Measurements from ENCODE around the gene GNG13. TPM values are rescaled to one million over a fixed set of nuclear protein-coding genes. Genes with fewer than 3 reads are reported as not detected.

Gene GNG13
- total RNA-seq, 2 donors from 2014 or later = not detected

DNA sequence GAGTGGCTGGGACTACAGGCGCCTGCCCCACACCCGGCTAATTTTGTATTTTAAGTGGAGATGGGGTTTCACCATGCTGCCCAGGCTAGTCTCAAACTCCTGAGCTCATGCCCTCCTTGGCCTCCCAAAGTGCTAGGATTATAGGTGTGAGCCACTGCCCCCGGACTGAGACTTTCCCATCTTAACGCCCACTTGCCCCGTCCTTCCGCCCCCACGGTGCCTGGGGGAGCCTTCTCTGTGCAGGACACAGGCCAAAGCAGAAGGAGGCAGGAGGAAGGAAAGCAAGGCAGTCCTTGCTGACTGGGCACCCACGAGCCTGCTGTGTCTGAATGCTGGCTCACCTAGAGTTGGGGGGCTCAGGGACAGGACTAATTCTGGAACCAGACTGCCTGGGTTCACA is 17.6 kb upstream of the GNG13 start:
- Histone ChIP-seq H3K9me3 (no peaks in the 10 kb centered on the region), H3K4me1 (peaks cover 0 to 14% of the 10 kb centered on the region in 2 donors), H3K4me3 (no peak overlapping the region), H3K27me3 (peaks cover 0 to 15% of the 10 kb centered on the region in 2 donors), H3K36me3 (no peaks in the 10 kb centered on the region), H3K27ac (no peak overlapping the region)
- DNase-seq (ENCODE audit: low spot score) = no peak
- TF ChIP-seq CTCF (IDR thresholded peaks at IDR 0.05) = no peak

DNA sequence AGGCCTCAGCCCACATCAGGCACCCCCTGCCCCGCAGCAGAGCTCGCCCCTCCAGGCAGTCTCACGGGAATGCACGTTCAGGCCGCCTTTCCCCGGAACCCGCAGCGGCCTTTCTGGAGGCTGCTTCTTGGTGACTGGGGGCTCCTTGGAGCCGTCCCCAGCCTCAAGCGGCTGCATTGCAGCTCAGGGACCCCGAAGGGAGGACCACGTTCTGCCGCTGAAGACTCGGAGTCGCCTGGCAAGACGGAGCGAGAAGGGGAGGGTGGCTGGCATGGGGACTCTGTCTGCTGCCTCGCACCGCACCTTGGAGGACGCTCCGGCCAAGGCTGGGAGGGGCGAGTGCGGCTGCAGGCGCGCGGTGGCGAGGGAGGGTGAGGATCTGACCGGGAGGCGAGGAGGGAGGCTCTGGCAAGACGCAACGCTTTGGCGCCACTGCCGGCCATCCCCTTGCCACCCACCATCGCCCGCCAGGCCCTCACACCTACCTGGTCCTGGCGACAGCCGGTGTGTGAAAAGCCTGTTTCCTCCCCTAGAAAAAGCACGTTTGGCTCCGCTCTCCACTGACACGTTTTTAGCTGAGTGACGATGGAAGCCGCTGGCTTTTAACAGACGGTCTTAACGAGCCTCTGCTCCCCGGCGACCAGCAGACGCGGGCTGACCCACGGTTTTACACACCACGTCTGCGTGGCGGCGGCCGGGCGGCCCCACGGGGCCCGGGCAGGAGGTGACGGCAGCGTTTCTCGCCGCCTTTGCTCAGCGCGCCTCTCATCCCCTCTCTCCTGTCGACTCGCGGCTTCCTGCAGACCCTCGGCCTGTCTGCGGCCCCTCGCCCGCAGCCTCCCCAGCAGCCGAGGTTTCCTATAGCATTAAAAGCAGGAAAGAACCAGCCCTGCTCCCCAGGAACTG is 16.7 kb upstream of the GNG13 start:
- H3K36me3 ChIP-seq = no peaks in the 10 kb centered on the region
- peaks cover 0 to 16% of the 10 kb centered on the region in 2 donors for H3K4me1 ChIP-seq
- peaks cover 0 to 15% of the 10 kb centered on the region in 2 donors for H3K27me3 ChIP-seq
- no peak for TF ChIP-seq CTCF (IDR thresholded peaks at IDR 0.05)
- no peak for DNase-seq (ENCODE audit: low spot score)
- H3K27ac ChIP-seq = no peak overlapping the region
- H3K4me3 ChIP-seq = no peak overlapping the region
- no peaks in the 10 kb centered on the region for H3K9me3 ChIP-seq

GRCh38 chr16:815861-816260 is 15.3 kb upstream of the GNG13 start:
- Histone ChIP-seq H3K27me3 (peaks cover 0 to 15% of the 10 kb centered on the region in 2 donors), H3K9me3 (no peaks in the 10 kb centered on the region), H3K36me3 (no peaks in the 10 kb centered on the region), H3K4me3 (no peak overlapping the region), H3K27ac (no peak overlapping the region), H3K4me1 (peaks cover 0 to 16% of the 10 kb centered on the region in 2 donors)
- TF ChIP-seq CTCF (IDR thresholded peaks at IDR 0.05) = no peak
- no peak for DNase-seq (ENCODE audit: low spot score)

GRCh38 chr16:814974-815373 is 14.4 kb upstream of the GNG13 start:
- H3K9me3 ChIP-seq = no peaks in the 10 kb centered on the region
- peaks cover 0 to 15% of the 10 kb centered on the region in 2 donors for H3K27me3 ChIP-seq
- no peak for DNase-seq (ENCODE audit: low spot score)
- no peak for TF ChIP-seq CTCF (IDR thresholded peaks at IDR 0.05)
- no peak overlapping the region for H3K27ac ChIP-seq
- H3K4me1 ChIP-seq = peaks cover 0 to 16% of the 10 kb centered on the region in 2 donors
- H3K4me3 ChIP-seq = no peak overlapping the region
- no peaks in the 10 kb centered on the region for H3K36me3 ChIP-seq

DNA sequence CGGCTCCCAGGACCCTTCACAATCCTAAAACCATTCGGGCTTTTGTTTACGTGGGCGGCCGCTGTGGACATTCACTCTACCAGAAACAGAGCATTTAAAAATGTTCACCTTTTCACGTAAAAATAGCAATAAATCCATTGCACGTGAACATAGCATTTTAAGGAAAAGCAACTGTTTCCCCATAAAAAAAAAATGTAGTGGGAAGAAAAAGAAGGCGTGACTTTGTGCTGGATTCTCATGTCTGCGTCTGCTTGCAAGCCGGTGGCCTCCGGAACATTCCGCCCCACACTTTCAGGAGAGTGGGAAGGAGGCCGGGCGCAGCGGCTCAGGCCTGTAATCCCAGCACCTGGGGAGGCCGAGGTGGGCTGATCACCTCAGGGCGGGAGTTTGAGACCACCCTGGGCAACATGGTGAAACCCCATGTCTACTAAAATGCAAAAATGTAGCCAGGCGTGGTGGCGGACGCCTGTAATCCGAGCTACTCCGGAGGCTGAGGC is 13.4 kb upstream of the GNG13 start:
- no peaks in the 10 kb centered on the region for H3K9me3 ChIP-seq
- peaks cover 0 to 16% of the 10 kb centered on the region in 2 donors for H3K4me1 ChIP-seq
- H3K27me3 ChIP-seq = peaks cover 0 to 15% of the 10 kb centered on the region in 2 donors
- no peak for DNase-seq (ENCODE audit: low spot score)
- H3K27ac ChIP-seq = no peak overlapping the region
- TF ChIP-seq CTCF (IDR thresholded peaks at IDR 0.05) = peak; percentile 1 to 27
- no peaks in the 10 kb centered on the region for H3K36me3 ChIP-seq
- peak overlapping the region in 1 of 2 donors; percentile 39 for H3K4me3 ChIP-seq
